HG02852 (cell line): ENCODE measurements around the gene DEXI.

Experiments used
- ATAC-seq: cut with Tn5 transposase; IDR thresholded peaks from one replicate; pipeline ENCODE4 v1.9.1; 2021; ENCODE audit warnings: mild to moderate bottlenecking, moderate library complexity; ENCODE audit not compliant: unreplicated experiment

The DEXI gene

DNA sequence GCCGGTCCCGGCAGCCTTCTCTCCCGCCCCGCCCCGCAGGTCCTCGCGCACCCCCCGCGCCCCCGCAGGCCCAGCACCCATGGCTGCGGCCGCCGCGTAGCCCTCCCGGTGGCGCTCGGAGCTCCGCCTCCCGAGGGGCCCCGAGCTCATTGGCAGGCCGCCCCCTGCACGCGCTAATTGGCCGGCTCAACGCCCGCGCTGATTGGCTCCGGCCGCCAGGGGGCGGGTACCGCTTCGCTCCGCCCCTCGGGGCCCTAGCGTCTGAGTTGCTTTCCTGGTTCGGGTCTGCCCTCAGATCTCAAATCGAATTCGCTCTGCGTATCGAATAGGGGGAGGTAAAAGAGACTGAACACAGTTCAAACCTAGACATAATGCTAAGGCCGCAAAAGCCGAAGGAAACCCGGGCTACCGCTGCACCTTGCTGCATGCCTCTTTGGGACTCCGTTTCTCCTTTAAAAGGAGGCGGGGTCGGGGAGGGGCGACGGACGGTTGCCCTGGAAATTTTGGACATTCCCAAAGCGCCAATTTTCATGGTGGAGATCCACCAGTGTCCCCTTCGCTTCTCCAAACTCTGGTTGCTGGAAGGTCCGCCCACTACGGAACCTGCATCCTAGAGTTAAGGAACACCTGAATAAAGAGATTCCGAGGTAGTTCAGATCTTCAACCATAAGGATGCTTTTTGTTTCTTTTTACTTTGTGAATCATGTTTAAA is at the start of gene DEXI:
Gene DEXI (minus strand): TSS at position 117 of the 712 bp plus-strand sequence. CDS start 463 bp downstream, outside the sequence.
- peak; percentile 56 for ATAC-seq

DNA sequence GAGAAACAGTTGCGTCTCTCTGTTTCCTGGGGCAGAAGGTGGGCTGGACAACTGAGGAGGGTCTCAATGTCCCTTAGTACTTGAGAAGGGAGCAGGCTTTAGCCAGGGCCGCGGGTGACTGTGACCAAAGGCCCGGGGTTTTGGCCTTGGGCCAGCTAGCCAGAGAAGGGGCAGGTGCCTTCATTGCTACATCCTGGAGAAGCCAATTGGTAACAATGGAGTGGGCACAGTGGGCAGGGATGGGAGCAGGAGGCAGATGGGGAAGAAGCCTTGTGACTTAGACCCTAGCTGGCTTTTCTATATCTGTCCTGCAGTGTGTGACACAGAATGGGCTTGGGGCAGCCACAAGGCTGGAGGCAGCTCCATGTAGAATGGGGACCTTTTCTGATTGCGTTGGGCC is 48.1 kb upstream of the DEXI start:
- ATAC-seq = no peak

DNA sequence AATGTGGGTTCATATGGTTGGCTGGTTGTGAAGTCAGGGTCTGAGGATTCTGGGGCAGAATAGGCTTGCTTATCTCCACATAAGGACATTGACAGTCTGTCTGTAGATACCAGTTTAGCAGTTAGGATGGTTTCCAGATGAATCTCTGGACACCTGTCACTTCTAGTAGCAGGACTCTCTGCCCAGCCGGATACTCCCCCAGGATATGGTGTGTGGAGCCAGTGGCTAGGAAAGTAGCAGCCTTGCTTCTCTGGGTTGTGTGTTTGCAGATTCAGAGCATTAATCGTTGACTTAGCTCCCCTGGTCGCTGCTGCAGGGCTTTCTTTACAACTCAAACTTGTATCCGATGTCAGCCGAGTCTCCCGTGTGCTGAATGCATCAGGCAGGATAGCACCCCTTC is 47.3 kb upstream of the DEXI start:
- no peak for ATAC-seq

DNA sequence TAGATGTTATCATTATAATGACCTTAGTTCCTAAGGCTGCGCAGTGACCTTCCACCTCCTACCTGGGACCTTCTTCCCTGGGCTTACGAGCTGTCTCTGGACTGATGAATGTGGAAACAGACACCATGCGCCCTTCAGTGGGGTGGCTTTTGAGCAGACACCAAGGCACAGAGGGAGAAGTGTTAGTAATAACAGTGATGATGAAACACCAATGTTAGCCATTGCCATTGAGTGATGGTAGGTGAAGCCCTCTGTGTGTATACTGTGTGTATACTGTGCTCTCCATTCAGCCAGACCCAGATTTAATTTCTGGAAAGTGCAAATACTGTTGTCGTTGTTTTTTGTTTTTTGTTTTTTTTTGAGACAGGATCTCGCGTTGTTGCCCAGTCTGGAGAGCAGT is 46.6 kb upstream of the DEXI start:
- ATAC-seq = no peak

DNA sequence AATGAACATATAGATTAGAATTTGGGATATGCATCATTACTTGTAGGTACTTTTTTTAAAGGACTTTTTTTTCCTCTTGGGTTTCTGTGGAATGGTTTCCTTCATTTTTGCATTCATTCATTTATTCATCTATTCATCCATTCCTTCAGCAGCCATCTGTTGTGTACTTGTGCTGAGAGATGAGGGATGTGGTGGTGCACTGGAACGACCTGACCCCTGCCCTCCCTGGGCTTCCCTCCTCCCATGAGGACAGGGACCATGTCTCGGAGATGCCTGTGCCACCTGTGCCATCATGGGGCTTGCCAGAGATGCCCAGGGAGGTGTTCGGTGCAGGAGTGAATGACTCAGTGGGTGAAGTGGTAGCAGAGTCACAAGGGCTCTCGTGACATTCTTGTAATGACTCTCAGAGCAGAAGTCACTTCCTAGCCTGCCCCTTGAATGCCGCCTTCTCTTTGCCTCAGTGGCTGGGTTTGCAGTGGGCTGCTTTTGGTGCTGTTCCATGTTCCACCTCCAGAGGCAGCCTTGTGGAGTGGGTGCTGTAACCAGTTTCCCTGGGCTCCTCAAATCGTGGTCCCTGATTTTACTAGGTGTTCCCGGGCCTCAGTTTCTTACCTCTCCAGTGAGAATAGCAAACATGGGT is 46.0 kb upstream of the DEXI start:
- ATAC-seq = peak; percentile 56

DNA sequence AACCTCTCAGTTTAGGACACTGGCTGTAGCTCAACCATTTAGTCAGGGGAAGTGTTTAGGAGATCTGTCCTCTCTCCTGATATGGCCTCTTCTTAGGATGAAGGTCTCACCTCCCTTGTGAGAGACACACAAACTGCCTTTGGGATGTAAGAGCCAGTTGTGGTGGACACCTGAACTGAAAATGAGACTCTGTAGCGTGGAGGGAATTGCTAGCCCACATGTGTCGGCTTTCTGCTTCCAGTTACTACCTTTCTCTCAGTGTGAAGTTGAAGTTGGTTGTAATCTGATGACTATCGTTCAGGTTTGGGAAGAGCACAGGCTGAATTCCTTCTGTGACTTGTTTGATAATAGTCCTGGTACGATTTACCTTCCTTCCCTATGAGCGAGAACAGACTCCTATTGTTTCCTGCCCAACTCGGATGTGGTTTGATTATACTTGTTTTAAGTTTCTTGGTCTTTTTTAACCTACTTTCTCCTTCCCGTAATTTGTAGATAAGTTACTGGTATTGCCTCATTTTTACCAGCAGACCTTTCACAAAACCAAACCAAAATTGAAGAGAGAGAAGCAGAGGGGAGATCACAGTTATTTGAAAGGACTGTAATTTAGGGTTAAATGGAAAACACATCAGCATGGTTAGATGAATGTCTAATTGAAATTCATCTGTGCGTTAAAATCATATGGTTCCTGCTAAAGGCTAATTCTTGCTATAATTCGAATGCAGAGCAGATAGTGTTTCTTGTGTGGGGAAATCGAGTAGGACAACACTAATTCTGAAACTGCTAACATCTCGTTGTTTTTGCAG is 45.3 kb upstream of the DEXI start:
- peak; percentile 33 for ATAC-seq

DNA sequence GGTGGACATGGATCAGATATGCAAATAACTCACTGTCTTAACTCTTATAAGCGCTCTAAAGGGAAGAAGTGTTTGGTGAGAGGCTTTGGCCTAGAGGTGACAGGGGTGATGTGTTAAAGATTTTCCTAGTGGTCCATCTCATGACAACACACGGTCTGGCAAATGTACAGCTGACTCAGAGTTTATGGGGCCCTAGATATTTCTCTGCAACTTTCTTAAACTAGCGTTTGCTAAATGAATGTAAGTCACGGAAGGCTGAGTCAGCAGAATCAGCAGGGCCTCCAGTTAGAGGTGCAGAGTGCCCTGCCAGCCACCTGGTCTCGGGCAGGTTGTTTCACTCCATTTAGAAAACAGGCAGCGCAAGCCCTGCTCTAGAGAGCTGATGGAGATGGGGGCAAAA is 42.2 kb upstream of the DEXI start:
- no peak for ATAC-seq

DNA sequence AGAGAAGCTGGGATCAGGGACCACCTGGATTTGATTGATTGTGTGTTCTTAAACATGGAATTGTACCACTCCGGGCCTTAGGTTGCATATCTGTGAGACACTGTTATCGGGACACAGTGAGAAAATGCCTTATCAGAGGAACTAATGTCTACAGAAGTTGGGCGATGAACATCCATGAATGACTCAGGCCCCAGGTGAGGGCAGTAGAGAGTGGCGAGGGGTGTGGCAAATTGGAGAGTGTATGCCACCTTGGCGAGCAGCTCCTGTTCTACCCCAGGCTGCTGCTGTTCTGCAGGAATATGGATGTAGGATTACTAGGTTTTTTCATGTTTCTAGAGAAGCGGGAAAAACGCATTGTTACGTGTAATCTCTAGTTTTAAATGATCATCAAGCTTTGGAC is 40.9 kb upstream of the DEXI start:
- ATAC-seq = no peak

DNA sequence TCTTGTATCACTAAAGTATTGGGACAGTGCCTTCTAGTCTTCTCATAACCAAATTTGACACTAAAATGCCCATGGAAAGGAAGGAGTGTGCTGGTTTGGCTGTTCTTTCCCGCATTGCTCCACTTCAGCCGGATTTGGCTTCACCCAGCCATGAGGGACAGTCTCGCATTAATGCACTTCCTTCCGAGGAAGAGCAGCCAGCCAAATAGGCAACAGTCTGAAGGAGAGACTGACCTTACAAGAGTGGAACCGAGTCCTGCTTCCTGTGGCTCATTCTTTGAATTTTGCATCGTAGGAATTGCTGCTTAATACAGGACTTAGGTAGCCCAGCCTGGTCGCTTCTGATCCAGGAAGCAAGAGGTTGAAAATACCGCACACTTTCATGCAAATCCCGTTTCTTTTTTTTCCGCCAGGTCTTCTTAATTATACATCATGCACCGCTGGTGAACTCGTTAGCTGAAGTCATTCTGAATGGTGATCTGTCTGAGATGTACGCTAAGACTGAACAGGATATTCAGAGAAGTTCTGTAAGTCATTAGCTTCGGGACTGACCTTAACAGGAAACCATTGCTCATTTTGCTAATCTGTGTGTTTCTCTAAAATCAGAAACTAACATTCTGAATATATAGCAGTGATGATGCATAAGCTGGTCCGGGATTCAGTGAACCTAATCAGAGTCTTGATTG is 40.3 kb upstream of the DEXI start:
- ATAC-seq = no peak

DNA sequence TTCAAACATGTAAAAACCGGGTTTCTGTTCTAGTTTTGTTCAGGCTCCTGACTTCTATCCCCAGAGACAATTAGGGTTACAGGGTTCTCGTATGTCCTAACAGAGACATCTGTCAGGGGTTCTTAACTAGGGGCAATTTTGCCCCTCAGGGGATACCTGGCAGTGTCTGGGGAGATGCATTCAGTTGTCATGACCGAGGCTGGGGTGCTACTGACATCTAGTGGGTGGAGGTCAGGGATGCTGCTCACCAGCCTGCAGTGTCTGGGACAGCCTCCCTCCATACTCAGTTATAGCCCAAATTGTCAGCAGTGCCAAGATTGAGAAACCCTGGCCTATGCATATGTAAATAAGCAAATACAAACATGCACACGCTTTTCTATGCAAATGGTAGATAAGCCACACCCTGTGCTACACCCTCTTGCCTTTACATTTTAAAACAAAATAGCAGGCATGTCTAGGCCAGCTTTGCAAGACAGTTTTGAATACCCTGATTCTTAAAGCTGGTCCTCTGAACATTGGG is 39.5 kb upstream of the DEXI start:
- ATAC-seq = peak; percentile 57

DNA sequence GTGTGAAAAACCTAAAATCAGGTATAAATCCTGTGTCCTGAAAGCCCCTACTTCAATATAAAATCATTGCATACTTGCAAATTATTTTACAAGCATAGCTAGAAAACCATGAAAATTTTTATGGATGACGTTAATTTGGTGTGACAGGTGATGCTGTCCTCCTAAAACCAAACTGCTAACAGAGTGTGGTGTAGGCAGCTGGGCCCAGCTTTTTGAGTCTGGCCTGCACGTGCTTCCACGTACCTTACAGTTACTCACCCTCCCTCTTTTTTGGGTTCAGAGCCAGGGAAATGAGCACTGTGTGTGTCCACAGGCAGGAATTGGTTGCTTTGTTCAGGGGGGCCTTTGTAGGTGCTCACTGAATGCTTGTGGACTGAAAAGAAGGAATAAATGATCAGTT is 38.5 kb upstream of the DEXI start:
- no peak for ATAC-seq

DNA sequence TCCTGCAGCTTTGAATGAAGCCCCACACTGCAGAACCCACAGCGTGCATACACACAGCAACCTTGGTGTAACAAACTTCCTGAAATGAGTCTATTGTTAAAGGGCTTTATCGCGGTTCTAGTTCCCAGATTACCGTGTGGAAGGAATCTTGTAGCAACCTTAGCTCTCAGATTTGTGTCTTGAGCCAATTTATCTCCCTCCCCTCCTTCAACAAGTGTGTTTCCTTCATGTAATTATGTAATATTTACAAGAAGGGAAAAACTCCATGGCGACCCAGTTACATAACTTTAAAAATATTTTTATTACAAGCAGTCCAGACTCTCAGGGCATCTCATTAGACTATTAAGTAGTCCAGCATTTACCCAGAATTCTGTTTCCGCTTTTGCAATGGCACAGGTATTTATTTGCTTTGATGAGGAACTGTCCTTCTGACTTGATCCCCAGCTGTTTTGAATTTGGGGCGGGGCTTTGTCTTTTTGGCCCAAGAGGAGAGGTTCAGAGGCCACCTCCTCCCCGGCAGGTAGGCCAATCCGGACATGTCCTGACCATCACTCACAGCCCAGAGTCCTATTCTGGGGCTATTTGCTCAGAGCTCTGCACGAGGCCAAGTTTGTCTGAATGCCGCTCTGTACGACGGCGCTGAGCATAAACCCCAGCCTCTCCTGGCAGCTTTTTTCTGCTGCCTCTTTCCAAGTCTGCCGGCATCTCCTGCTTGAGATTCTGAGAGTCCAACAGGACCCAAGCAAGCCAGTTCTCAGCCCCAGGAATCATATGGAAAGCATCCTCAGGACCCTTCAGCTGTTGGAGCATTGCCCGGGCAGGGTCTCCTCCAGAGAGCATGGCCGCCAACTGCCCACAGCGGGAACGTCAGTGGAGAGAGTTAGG is 37.7 kb upstream of the DEXI start:
- ATAC-seq = no peak

DNA sequence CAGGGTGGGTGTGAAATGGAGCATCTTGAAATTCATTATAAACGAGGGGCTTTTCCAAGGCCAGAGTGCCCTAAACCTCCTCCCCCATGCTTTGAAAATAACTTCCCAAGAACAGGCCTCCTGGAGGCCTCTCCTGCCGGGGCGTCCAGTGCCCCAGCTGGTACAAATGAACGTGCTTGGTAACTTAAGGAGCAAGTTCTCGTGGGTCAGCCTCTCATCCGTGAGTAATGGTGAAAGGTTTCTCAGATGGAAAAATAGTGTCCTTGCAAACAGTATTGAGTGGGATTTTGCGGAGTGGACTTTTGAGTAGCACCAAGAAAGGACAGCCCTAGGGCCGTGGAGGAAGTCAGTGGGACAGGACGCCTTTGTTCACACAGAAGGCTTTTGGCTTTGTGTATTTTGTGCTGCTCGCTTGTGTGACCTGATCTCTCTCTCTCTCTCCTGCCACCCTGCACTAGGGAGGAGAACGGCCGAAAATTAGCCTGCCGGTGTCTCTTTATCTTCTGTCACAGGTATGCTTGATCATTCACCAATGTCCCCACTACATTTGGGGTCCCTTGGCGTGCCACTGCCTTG is 36.7 kb upstream of the DEXI start:
- ATAC-seq = no peak

DNA sequence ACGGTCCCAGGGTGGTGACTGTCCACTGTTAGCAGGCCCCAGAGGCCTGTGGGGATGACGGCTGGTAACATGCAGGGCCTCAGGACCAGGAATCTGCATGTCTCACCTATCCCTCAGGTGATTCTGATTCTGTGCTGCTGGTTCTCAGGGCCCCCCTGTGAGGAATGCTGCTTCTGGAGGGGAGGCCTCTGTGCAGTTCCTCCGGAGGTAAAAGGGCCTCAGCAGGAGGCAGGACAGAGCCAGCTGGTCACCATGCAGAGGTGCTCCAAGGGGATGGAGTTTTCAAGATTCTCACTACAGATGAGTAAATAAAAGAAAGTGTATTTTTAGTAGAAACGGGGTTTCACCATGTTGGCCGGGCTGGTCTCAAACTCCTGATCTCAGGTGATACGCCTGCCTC is 35.9 kb upstream of the DEXI start:
- ATAC-seq = no peak

DNA sequence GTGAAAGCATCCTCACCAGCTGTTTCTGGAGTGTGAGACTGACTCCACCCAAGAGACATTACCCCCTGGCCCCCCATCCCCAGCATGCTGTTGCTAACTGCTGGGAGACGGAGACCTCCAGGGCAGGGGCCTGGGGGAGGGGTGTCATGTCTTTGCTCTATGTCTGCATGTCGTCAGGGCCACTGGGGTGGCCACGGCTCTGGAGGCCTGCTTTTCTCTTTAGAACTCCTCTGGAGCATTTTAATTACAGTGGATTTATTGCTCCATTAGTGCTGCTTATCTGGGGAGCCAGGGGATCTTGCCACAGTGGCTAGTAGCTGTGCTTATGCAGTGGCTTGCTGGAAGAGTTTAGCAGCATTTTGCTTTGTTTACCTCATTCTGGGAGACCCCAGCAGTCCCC is 34.4 kb upstream of the DEXI start:
- no peak for ATAC-seq

DNA sequence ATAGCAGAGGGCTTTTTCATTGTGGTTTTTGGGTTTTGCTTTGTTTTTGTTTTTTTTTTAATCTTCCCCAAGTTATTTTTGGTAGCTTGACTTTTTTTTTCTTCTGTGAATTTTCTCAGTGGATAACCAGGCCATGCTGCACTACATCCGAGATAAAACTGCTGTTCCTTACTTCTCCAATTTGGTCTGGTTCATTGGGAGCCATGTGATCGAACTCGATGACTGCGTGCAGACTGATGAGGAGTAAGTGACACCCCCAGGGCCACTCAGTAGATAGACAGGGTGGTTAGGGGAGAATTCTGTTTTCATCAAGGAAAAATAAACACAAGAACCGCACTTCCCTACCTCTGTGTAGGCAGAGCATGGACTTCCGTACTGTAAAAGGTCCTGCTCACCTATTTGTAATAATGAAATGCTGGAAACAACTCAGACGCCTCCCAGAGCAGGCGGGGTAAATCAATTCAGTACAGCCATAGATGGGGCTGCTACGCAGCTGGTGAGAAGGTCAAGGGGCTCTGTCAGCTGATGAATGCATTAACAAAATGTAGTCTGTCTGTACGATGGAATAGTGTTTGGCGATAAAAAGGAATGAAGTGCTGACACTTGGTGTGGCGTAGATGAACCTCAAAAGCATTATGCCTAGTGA is 30.7 kb upstream of the DEXI start:
- no peak for ATAC-seq

DNA sequence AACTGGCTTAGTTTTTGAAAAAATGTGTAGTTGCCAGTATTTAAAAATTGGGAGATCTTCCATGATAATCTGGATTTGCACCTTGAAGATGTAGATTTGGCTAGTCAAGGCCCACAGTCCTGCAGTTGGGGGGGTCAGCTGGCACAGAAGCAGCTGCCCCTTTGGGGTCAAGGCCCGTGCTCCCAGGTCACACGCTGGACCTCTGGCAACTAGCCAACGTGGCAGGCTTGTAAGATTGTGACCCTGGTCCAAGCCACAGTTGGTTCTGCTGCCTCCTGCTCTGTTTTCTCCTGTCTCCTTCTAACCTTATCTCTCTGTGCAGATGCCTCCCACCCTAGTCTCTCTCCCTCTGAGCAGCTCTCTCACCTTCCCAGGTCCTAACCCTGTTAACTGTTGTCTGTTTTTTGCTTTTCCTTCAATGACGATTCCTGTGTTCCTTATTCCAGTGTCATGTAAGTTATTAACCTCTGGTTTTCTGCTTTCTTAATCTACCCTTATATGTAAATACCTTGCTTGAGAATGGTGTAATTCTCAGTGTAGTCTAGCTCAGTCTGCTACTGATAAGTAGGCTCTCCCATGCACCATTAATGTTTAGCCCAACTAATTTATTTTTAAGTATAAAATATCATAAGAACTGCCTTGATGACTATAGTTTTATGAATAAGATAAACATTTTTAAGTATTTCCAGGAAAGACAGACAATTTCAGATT is 30.0 kb upstream of the DEXI start:
- ATAC-seq = no peak

DNA sequence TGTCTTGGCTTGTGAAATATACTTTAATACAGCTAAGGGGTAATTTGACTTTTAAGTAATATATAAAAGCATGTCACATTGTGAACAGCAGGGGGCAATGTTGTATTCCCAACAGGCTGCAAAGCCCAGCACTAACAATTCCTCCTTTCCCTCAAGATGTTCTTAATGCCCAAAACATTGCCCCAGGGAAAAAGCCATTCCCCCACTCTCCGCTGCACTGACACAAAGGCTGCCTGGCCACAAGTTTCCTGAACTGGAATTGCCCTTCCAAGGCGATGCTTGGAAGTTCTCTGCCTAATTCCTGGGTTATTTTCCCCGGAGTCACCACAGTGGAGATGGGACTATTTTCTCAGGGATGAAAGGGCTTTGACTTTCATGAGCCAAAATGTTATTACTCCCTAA is 29.3 kb upstream of the DEXI start:
- ATAC-seq = no peak

DNA sequence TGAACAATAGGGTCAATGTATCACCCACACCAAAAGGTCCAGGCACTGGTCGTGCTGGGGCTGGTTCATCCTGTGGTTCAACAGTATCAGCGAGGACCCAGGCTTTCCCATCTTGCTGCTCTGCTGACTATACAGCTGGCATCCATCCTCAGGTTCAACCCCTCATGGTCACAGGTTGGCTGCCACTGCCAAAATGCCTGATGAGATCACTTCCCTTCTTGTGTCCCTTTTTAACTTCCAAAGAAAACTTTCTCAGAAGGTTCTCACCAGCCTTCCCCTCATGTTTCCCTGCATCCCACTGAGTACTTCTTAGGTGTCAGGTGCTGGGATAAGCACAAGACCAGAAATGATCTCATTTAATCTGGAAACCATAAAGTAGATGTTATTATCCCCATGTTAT is 27.8 kb upstream of the DEXI start:
- no peak for ATAC-seq
